ENCODE measurements around the gene KCNMA1.

DNA sequence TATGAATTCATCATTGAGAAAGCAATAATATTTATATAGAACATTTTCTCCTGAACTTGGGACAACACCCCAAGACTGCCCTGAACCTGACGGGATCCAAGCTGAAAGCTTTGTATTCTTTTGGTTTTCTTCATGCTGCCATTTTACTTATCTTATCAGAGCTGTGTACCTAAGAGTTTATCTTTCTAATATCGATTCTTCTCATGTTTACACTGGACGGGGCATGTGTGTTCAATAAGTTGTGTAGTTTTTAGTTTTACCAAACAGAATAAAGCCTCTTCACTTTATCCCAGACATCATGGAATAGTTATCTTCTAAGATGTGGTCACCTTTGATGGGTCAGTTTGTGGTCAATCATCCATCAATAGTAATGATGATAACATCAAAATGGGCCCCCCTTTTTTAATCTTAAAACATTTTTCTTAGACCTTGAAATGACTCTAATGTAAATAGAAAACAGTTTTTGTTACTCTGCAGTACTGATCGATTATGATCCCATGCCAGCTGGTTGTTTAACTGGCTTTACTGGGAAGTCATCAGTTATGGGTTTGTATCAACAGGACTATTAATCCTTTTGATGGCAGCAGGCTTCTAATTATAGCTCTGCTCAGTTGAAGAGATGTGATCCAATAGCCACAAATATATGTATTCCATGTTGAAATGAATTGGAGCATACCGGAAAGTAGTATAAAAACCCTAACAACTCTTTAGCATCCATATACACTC is 446.1 kb downstream of the KCNMA1 start:
- TF ChIP-seq FOSL1 (tag; conservative IDR thresholded peaks at IDR 0.05) (no peak), EZH2 (IDR thresholded peaks at IDR 0.05; ENCODE audit: borderline replicate concordance, low read depth, low read length) (no peak), NRF1 (conservative IDR thresholded peaks at IDR 0.05 in 1 of 2, IDR thresholded peaks at IDR 0.05 in 1 of 2) (no peak), ZFP30 (CRISPR knock-in tag; IDR thresholded peaks at IDR 0.05; ENCODE audit: borderline replicate concordance) (no peak)
- TF ChIP-seq, protein P1, sequence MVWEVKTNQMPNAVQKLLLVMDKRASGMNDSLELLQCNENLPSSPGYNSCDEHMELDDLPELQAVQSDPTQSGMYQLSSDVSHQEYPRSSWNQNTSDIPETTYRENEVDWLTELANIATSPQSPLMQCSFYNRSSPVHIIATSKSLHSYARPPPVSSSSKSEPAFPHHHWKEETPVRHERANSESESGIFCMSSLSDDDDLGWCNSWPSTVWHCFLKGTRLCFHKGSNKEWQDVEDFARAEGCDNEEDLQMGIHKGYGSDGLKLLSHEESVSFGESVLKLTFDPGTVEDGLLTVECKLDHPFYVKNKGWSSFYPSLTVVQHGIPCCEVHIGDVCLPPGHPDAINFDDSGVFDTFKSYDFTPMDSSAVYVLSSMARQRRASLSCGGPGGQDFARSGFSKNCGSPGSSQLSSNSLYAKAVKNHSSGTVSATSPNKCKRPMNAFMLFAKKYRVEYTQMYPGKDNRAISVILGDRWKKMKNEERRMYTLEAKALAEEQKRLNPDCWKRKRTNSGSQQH (CRISPR knock-in tag; IDR thresholded peaks at IDR 0.05): no peak
